GM04503 (cell line): ENCODE results near the gene DNAJB5.

Source experiments
- DNase-seq: peaks from one replicate; pipeline ENCODE4 v3.0.0-alpha.2; 2012; ENCODE audit warnings: low read depth

DNAJB5 gene

DNA sequence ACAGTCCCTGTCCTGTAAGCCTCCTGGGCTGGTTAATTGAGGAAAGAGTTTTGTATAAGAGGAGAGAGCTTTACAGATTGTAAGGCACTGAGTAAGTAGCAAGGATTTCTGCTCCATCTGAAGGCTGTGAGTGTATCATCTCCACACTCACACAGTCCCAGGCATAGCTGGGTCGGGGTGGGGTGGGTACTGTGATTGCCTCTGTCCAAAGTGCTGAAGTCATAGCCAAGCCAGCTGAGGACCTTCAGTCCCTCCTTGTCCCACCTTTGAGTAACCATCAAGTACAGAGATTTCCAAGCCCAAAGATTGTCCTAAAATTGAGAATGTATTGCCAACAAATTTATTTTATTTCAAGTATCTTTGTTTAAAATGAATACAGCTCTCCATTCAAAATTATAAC is 5.5 kb upstream of the DNAJB5 start:
- no peak for DNase-seq

GRCh38 chr9:34985311-34985899 is 4.1 kb upstream of the DNAJB5 start:
- no peak for DNase-seq

DNA sequence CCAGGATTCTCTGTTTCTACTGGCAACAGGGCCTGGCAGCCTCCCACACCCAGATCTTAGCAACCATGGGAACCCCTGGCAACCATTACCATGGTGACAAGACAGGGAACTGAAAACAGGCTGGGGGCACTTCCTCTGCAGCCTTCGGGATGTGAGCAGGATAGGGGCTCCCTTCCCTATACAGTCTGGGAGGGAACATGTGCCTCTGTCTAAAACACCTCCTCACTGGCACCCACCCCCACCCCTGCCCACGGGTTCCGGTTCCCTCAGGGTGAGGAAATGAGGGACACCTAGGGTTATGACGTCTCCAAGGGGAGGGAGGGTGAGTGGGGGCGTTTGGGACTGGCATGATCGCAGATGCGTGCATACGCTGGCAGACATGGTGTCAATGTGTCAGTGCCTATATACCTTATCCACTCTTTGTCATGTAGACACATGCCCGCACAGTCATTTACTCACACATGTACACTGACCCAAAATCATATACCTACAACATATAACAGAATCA is 3.0 kb upstream of the DNAJB5 start:
- DNase-seq = no peak

DNA sequence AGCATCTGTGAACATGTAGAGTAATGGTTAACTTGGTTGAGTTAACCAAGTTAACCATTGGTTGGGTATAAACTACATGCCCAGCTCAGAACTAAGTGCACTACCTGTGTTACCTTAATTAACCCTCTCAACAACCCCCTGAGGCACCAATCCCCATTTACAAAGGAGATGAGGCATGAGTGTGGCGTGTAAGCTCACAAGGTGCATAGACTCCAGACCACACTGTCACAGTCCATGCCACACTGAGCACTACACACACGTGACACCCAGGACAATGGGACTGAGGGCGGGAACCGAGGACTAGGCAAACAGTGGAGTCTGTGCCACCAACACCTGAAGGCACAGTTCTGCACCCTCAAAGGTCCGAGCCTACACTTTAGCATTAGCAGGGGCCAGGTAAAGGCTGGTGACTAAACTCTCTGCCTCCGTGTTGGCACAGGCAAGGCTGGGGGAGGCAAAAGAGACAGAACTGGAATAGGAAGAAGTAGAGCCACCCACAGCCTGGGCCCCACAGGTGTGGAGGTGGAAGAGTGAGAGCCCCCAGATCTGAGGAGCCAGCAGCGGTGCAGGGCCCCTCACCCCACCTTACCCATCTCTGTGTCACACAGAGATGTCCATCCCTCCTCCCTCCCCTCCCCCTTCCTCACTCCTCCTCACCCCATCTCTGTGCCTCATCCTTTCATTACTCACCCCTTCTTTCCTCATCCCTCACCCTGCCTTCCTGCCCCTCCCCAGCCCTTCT is 2.2 kb upstream of the DNAJB5 start:
- no peak for DNase-seq

DNA sequence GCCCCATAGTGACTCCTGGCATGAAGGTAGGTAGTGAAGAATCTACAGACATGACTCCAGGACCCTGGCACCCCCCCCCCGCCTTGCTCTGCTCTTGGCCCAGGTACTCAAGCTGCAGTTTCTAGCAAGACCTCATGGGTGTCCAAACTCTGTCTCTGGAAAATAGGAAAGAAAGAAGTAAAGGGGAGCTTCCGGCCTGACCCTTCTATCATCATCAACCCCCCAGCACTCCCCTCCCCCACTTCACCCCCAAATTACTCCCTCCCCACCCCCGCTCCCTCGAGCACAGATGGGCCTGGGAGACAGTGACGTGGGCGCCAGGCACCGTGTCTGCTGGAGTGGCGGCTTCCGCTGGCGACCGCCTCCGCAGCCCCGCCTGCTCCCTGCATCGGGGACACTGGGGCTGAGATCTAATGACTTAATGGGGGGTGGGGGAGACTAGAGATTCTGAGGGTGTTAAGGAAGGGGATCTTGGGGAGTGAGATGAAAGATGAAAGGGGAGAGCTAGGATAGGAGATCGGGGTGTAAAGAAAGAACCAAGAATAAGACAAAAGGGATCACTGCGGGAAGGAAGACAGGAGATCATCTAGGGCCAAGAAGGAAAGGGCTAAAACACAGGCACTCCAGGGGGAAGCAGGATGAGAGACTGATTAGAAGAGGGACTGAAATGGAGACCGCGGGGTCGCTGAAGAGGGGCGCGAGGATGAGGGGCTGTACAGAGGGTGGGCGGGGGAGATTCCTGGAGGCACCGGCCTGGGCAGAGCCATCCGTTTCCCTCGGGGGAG is 1.1 kb upstream of the DNAJB5 start:
- no peak for DNase-seq

DNA sequence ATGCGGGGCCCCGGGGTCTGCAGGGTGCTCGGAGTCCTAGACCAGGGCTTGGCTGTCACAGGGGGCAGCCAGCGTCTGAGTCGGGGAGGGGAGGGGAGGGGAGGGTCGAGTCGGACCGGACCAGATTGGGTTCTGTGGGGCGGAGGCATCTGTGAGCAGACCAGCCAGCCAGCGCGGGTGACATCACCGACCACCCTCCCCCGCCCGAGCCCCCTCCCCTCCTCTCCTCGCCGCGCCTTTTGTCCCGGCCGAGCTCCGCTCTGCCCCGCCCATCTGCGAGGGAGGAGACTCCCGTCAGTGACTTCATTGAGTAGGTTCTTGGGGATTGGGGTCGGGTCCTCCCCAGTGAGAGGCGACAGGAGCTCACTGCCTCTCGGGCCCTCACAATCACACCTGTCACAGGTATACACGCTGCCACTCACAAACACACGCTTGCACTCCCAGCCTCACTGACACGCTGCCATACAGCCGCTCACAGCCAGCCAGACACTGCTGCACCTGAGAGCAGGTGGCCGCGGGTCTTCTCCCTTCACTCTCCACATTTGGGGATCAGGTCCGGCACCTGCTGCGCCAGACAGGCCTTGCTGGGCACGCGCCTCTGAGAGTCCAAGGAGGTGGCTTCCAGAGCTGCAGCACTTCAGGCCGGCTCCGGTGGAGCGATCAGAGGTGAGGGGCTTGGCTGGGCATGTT is 546 bp downstream of the DNAJB5 start:
- DNase-seq = no peak

DNA sequence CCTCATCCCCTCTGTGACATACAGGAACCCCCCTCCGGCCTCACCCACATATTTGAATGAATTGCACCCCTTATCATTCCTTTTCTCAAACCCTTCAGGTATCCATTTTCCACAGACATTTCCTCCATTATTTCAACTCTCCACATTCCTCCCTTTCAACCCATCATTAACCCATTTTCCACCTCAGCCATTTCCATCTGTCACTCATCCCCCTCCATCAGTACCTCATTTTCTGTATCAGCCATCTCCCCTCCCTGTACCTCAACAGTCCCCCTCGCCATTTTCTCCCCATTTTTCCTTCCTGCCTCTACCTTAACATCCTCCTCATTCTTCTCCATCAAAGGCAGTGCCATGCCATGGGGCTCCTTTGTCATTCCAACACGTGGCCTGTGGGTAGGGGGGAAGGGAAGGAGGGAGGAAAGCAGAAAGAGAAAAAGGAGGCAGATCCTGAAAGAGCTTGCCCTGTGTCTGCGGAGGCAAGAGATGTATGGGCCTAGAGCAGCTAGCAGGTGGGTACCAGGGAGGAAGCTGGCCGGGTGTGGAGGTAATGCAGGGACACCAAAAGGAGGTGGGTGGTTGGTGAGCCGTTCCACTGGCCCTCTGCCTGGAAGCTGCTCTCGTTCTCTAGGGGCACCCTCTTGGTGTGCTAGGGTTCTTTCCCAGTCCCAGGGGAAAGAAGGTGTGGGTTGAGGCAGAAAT is 1.5 kb downstream of the DNAJB5 start:
- DNase-seq = no peak

GRCh38 chr9:34991607-34992375 is 2.2 kb downstream of the DNAJB5 start:
- no peak for DNase-seq

GRCh38 chr9:34992376-34992951 is 2.9 kb downstream of the DNAJB5 start:
- no peak for DNase-seq

- DNase-seq = no peak
Observed at GRCh38 chr9:34993502-34994259, 4.1 kb downstream of the DNAJB5 start.

GRCh38 chr9:34994260-34994899 is 4.8 kb downstream of the DNAJB5 start:
- DNase-seq = no peak

DNA sequence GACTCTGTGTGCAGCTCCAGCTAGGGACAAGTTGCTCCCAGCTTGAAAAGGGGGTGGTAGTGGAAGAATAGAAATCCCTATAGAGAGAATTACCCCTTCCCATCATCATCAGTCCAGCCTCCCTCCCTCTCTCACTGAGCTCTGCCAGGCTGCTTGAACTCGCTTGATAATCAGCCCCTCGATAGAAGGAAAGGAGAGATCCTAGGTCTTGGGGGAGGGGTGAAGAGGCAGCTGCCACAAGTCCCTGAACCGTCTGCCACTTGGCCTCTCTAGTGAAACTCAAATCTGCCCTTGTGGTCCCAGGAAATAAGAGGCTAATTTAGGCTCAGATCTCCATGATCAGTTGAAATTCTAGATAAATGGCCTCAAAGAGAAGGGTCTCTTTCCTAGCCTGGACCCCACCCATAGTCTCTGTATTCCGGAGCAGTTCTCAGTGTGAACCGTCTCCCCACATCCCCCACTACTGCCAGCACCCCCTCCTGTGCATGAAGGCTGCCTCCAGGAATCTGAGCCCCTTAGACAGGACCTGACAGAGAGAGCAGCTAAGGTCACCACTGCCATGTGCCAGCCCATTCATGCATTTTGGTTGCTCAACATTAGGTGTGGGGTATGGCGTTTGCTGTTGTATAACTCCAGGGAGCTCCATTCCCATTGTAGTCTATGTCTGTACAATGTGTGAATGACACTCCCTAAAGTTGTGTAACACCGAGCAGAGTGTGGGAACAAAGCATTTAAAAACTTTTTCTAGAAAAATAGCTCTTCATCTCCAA is 5.5 kb downstream of the DNAJB5 start:
- DNase-seq = peak; percentile 54

GRCh38 chr9:34995670-34996060 is 6.1 kb downstream of the DNAJB5 start:
- DNase-seq = no peak

DNA sequence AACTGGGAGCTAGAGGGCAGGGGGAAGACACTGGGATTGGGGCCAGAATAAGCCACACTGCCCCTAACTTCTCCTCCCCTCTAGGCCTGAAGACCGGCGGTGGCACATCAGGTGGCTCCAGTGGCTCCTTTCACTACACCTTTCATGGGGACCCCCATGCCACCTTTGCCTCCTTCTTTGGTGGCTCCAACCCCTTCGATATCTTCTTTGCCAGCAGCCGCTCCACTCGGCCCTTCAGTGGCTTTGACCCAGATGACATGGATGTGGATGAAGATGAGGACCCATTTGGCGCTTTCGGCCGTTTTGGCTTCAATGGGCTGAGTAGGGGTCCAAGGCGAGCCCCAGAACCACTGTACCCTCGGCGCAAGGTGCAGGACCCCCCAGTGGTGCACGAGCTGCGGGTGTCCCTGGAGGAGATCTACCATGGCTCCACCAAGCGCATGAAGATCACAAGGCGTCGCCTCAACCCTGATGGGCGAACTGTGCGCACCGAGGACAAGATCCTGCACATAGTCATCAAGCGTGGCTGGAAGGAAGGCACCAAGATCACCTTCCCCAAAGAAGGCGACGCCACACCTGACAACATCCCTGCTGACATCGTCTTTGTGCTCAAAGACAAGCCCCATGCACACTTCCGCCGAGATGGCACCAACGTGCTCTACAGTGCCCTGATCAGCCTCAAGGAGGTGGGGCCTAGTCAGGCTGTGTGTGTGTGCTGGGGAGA is 6.8 kb downstream of the DNAJB5 start:
- no peak for DNase-seq

DNA sequence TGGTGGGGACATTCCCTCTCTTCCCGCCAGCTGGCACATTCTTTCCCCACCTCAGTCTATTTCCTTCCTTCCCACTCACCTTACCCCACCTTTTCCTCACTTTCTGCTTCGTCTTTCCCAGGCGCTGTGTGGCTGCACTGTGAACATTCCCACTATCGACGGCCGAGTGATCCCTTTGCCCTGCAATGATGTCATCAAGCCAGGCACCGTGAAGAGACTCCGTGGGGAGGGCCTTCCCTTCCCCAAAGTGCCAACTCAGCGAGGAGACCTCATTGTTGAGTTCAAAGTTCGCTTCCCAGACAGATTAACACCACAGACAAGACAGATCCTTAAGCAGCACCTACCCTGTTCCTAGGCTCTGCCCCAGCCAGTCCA is 7.3 kb downstream of the DNAJB5 start:
- no peak for DNase-seq

DNA sequence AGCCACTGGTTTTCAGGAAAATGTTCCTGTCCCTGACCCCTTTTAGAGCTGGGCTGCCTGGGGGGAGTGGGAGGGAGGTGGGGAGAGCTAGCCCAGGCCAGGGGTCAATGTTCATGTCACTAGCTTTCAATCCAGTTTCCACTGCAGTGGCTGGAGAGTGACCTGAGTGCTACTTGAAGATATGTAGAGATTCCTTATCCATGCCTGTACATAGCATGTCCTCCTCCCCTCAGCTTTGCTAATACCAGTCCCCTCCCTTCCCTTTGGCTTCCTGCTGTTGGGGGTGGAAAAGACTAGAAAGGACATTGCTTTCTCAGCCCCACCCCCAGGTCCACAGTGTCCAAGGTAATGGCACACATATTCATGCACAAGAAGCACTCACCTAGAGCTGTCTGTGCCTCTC is 7.8 kb downstream of the DNAJB5 start:
- no peak for DNase-seq

GRCh38 chr9:34998266-34998665 is 8.7 kb downstream of the DNAJB5 start:
- DNase-seq = no peak

DNA sequence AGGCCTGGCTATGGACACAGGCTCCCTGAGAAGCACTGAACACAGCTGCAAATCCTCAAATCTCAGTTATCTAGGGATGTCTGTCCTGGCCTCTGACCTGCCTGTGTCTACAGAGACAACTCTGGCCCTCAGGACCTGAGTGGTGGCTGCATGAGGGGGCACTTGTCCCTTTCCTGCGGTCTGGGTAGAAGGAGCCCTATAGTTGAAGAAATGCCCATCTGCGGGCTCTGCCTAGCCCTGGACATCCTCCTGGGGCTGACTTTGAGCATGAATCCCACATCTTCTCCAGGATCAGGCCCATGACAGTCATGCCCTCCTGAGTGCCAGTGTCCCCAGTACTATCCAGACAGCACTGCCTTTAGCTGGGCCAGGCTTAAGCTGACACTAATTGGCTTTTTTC is 10.0 kb downstream of the DNAJB5 start:
- no peak for DNase-seq
